ENCODE measurements around the gene TMEM150B. TPM values are rescaled to one million over a fixed set of nuclear protein-coding genes. Genes with fewer than 3 reads are reported as not detected.

The TMEM150B gene
- total and polyA plus RNA-seq, 2 of the 13 experiments (the other 11 are each of a cell fraction or from before 2014, with no cell fraction given) = 1.3 to 1.8 TPM

DNA sequence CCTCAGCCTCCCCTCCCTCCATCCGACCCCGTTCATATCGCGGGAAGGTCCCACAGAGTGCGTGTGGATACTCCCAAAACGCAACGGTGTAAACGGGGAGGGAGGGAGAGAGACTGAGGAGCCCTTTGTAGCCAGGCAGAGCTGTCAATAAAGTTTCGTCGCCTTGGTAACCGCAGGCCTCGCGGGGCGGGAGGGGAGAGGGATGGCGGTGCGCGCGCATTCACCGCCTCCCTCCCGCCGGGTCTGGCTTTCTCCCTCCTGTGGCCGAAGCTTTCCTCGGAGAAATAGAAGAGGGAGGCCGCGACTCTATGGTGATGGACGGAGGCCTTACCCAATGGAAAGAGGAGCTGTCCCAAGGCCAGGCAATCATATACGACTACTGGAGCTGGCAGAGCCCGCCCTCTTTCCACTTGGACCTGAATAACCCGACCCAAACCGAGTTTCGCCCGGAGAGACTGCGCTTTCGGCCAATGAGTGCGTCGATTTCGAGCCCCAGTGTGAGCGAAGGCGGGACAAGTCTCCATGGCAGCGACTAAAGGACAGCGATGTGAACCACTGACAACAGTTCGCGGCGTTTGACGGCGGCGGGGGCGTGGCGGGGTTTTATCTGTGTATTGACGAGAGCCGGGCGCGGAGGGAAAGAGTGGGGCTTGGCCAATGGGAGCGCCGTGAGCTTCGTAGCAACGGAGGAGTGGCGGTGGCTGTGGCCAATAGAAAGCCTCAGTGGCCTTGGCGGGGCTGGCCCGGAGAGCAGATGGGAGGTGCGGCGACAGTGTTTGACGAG, 14.2 kb upstream of the TMEM150B start, which contains the start of gene KMT5C (continued):
- TF ChIP-seq, protein P1, sequence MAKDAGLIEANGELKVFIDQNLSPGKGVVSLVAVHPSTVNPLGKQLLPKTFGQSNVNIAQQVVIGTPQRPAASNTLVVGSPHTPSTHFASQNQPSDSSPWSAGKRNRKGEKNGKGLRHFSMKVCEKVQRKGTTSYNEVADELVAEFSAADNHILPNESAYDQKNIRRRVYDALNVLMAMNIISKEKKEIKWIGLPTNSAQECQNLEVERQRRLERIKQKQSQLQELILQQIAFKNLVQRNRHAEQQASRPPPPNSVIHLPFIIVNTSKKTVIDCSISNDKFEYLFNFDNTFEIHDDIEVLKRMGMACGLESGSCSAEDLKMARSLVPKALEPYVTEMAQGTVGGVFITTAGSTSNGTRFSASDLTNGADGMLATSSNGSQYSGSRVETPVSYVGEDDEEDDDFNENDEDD (CRISPR knock-in tag; IDR thresholded peaks at IDR 0.05; ENCODE audit: borderline replicate concordance) = peak; percentile 69
- TF ChIP-seq ZSCAN25 (CRISPR knock-in tag; IDR thresholded peaks at IDR 0.05) (peak; percentile 26; the same call in 1 of the 2 replicates), ZNF121 (CRISPR knock-in tag; IDR thresholded peaks at IDR 0.05) (no peak)

DNA sequence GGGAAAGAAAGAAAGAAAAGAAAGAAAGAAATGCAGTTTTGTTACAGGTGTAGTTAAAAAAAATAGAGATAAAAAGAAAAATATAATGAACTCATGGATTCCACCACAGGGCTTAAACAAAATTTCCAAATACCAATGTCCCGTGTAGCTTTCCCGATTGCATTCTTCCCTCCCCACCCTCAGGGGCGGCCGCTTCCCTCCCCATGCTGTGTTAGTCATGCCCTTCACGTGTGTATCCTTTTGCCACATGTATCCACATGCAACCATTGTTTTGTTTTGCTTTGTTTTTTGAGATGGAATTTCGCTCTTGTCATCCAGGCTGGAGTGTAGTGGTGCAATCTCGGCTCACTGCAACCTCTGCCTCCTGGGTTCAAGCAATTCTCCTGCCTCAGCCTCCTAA, 11.0 kb upstream of the TMEM150B start:
- H2AFZ ChIP-seq (ENCODE audit: low read length) = no peak overlapping the region
- TF ChIP-seq BHLHE40 (IDR thresholded peaks at IDR 0.05; ENCODE audit: low read length) (peak; percentile 61), SOX5 (CRISPR knock-in tag; IDR thresholded peaks at IDR 0.05; ENCODE audit: borderline replicate concordance) (peak; percentile 54; the same call in 1 of the 2 replicates), MLLT10 (CRISPR knock-in tag; IDR thresholded peaks at IDR 0.05) (no peak)
- H3K79me2 ChIP-seq (ENCODE audit: insufficient read depth, low read length) = peaks cover 5% of the 10 kb centered on the region
- BruUV-seq (replicated peaks) = no TSS peak
- no peaks in the 10 kb centered on the region; a peak in 1 of 5 replicates for H3K27me3 ChIP-seq (ENCODE audit: control insufficient read depth in 1 of 2, insufficient read depth in 2 of 2, low read length in 2 of 2)
- intact Hi-C loops (cut with micrococcal nuclease; ENCODE audit: unreplicated experiment) = loop anchor here (5.0 kb wide), 1 partner anchor 776 kb away; no protein-coding TSS in a partner anchor
- H4K20me1 ChIP-seq (ENCODE audit: insufficient read depth, low read length) = no peaks in the 10 kb centered on the region
- no peaks in the 10 kb centered on the region for H3K36me3 ChIP-seq (replicated peaks in 1 of 2; ENCODE audit: control insufficient read depth in 1 of 2, insufficient read depth in 2 of 2, low read length in 2 of 2)
- H3K9ac ChIP-seq (ENCODE audit: insufficient read depth, low read depth, low read length) = no peak overlapping the region
- no peak overlapping the region for H3K4me3 ChIP-seq (replicated peaks in 1 of 3; ENCODE audit: insufficient read depth in 1 of 3, low read depth in 2 of 3, low read length in 3 of 3)
- WGBS (ENCODE audit: low lambda C conversion rate) = 23% methylated on average over 7 of the region's 7 CpGs
- H3K9me3 ChIP-seq (ENCODE audit: low read length) = no peaks in the 10 kb centered on the region
- no peak for DNase-seq (ENCODE audit: low spot score)
- POLR2A ChIA-PET = no interaction called here
- ATAC-seq = no peak
- CTCF ChIA-PET (ENCODE audit: low intra/inter-chr PET ratio, low total read pairs) = no interaction called here
- no peak overlapping the region for H3K27ac ChIP-seq (ENCODE audit: extremely low read length, insufficient read depth, low read length)
- FAIRE-seq = no peak
- H3K4me2 ChIP-seq (ENCODE audit: low read depth, low read length) = no peak overlapping the region
- in situ Hi-C loops (cut with HindIII; ENCODE audit: extremely low pct_ligation_motif_present, low pct_unique_long_range_greater_than_20kb) = no loop called here
- peaks cover 47% of the 10 kb centered on the region for H3K4me1 ChIP-seq (ENCODE audit: insufficient read depth, low read length)

Data from HepG2 (cell line).